Measurements from ENCODE around the gene PBX4. TPM values are rescaled to one million over a fixed set of nuclear protein-coding genes. Genes with fewer than 3 reads are reported as not detected.

The PBX4 gene
- total RNA-seq, 1 donor from 2014 or later: 1.1 TPM

- DNase-seq (ENCODE audit: low read depth): no peak
These were observed 59.9 kb downstream of the PBX4 start for GRCh38 chr19:19558636-19559035.

DNA sequence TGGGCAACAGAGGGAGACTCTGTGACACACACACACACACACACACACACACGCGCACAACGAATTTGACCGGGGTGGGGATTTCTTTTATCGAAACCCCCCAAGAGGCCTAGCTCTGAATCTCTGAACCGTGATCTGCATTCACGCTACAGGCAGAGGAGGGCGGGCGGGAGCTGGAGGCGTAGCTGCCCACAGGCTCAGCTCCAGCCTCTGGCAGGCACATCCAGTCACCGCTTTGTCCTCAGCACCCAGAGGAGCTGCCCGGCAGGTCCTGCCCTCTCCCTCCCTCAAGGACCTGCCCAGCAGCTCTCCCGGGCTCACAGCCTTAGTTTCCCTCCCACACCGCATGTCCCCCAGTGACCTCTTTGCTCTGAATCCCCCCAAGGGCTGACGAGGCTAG is 60.4 kb downstream of the PBX4 start:
- DNase-seq (ENCODE audit: low read depth): no peak

- peak; percentile 44 for DNase-seq (ENCODE audit: low read depth)
These were observed 64.1 kb downstream of the PBX4 start for GRCh38 chr19:19554074-19555023.

GRCh38 chr19:19553670-19554069 is 64.8 kb downstream of the PBX4 start:
- no peak for DNase-seq (ENCODE audit: low read depth)

GRCh38 chr19:19552798-19553197 is 65.7 kb downstream of the PBX4 start:
- DNase-seq (ENCODE audit: low read depth): peak; percentile 44

GRCh38 chr19:19551853-19552192 is 66.7 kb downstream of the PBX4 start:
- DNase-seq (ENCODE audit: low read depth): peak; percentile 93

- DNase-seq (ENCODE audit: low read depth): no peak
These were observed 67.3 kb downstream of the PBX4 start for GRCh38 chr19:19550972-19551852.

GRCh38 chr19:19550485-19550929 is 68.0 kb downstream of the PBX4 start:
- peak; percentile 38 for DNase-seq (ENCODE audit: low read depth)

- no peak for DNase-seq (ENCODE audit: low read depth)
These were observed 68.6 kb downstream of the PBX4 start for GRCh38 chr19:19549804-19550464.

GRCh38 chr19:19548915-19549759 is 69.3 kb downstream of the PBX4 start:
- no peak for DNase-seq (ENCODE audit: low read depth)

- no peak for DNase-seq (ENCODE audit: low read depth)
These were observed 70.7 kb downstream of the PBX4 start for GRCh38 chr19:19547674-19548336.

GRCh38 chr19:19546751-19547162 is 71.7 kb downstream of the PBX4 start:
- DNase-seq (ENCODE audit: low read depth): no peak

DNA sequence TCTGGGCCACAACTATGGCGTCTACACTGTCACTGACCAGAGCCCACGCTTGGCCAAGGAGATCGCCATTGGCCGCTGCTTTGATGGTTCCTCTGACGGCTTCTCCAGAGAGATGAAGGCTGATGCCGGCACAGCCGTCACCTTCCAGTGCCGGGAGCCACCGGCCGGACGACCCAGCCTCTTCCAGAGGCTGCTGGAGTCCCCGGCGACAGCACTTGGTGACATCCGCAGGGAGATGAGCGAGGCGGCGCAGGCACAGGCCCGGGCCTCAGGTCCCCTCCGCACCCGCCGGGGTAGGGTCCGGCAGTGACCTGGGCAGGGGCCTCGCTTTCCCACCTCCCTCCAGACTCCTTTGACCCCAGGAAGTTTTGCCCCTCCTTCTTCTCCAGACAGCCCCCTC is 72.8 kb downstream of the PBX4 start:
- DNase-seq (ENCODE audit: low read depth): no peak

- no peak for DNase-seq (ENCODE audit: low read depth)
These were observed 73.4 kb downstream of the PBX4 start for GRCh38 chr19:19544954-19545591.

DNA sequence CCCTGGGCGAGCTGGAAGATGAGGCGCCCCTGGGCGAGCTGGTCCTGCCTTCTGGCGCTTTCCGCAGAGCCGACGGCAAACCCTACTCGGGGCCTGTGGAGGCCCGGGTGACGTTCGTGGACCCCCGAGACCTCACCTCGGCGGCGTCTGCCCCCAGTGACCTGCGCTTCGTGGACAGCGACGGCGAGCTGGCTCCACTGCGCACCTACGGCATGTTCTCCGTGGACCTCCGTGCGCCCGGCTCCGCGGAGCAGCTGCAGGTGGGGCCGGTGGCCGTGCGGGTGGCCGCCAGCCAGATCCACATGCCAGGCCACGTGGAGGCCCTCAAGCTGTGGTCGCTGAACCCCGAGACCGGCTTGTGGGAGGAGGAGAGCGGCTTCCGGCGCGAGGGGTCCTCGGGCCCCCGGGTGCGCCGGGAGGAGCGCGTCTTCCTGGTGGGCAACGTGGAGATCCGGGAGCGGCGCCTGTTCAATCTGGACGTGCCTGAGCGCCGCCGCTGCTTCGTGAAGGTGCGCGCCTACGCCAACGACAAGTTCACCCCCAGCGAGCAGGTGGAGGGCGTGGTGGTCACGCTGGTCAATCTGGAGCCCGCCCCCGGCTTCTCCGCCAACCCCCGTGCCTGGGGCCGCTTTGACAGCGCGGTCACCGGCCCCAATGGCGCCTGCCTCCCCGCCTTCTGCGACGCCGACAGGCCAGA is 74.1 kb downstream of the PBX4 start:
- no peak for DNase-seq (ENCODE audit: low read depth)

- no peak for DNase-seq (ENCODE audit: low read depth)
These were observed 74.8 kb downstream of the PBX4 start for GRCh38 chr19:19543640-19544039.

DNA sequence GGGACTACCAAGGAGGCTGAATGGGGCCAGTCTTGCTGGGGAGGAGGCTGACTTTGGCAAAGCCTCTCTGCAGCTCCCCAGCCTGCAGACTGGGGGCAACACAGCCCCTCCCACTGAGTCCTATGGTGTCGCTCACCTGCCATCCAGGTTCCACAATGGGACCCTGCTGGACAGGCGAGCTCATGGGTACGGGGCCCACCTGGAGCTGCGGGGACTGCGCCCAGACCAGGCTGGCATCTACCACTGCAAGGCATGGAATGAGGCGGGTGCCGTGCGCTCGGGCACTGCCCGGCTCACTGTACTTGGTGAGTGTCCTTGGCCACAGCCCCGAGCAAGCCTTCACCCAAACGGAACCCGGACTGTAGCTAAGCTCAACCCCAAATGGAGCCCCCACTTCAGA is 75.4 kb downstream of the PBX4 start:
- DNase-seq (ENCODE audit: low read depth): no peak

- DNase-seq (ENCODE audit: low read depth): no peak
These were observed 76.0 kb downstream of the PBX4 start for GRCh38 chr19:19542507-19542906.

DNA sequence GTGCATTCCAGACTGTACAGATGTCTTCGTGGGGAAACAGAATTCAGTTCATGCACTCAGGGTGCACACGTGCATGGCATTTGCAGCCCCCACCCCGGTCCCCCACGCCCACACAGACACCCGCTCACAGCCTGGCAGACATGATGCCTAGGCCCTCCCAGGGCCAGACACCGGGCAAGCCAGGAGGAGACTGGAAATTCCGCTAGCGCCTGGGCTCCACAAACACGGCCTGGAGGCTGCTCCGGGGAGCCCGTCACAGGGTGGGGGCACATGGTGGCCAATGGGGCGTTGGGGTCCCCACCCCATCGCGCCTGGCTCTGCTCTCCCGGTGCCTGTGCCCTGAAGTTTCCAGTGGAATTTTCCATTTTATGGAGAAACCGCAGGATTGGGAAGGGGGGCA is 76.9 kb downstream of the PBX4 start:
- DNase-seq (ENCODE audit: low read depth): no peak
